Prostate gland (tissue), 2 donors: Measurements from ENCODE around the gene USP47.

Source experiments
- POLR2A ChIP-seq: fragments of 450-650 bp; IDR thresholded peaks from one replicate; pipeline ENCODE4 v1.6.1; 2016; ENCODE audit warnings: antibody characterized with exemption, mild to moderate bottlenecking
- TF ChIP-seq, protein P1 (sequence below), 4 experiments: fragments of 200-600 bp in 2 of 4; fragments of 450-650 bp in 2 of 4; sonication (generic) in 2 of 4; IDR thresholded peaks; 1 replicate in 3 of 4; 2 replicates in 1 of 4; pipeline ENCODE4 v1.5.1; 2016 to 2019; ENCODE audit warnings: antibody characterized with exemption in 4 of 4, mild to moderate bottlenecking in 2 of 4, moderate library complexity in 2 of 4

DNA sequence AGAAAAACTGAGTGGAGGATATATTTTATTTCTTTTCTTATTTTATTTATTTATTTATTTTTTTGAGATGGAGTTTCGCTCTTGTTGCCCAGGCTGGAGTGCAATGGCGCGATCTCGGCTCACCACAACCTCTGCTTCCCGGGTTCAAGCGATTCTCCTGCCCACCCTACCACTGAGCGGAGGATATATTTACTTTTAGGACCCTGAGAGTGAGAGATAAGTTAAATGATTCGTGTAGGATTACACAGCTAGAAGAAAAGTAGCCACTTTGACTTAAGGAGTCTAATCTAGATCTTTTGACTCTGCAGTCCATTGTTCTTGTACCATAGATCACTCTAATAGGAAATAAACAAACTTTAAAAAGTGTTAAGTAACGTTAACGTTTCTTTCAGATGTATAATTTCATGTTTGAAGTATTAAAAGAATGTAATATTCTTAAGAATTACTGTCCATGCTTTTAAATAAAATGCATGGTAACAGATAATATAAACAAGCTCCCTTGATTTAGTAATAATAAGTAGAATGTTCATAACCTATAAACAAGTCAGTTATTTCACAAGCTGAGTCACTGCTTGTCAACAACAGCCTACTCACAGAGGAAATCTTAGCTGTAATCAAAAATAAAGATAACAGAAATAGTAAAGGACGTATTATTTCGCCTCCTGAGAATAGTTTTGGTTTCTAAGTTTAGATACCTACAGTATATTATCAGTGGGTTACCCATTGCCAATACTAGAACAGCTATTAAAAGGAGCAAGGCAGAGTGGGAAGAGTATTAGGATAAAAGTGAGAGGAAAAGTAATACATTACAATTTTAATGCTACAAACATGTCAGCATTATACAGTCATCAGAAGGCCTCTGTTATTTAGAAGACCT lies 18.6 kb downstream of the USP47 start:
- TF ChIP-seq, protein P1, sequence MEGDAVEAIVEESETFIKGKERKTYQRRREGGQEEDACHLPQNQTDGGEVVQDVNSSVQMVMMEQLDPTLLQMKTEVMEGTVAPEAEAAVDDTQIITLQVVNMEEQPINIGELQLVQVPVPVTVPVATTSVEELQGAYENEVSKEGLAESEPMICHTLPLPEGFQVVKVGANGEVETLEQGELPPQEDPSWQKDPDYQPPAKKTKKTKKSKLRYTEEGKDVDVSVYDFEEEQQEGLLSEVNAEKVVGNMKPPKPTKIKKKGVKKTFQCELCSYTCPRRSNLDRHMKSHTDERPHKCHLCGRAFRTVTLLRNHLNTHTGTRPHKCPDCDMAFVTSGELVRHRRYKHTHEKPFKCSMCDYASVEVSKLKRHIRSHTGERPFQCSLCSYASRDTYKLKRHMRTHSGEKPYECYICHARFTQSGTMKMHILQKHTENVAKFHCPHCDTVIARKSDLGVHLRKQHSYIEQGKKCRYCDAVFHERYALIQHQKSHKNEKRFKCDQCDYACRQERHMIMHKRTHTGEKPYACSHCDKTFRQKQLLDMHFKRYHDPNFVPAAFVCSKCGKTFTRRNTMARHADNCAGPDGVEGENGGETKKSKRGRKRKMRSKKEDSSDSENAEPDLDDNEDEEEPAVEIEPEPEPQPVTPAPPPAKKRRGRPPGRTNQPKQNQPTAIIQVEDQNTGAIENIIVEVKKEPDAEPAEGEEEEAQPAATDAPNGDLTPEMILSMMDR (IDR thresholded peaks at IDR 0.05) = no peak
- no peak for TF ChIP-seq POLR2A
